ENCODE measurements around the gene HSF5. TPM values are rescaled to one million over a fixed set of nuclear protein-coding genes. Genes with fewer than 3 reads are reported as not detected.

HSF5 gene
- total RNA-seq, 1 experiment from 2014 or later: not detected

- Histone ChIP-seq H2AFZ (ENCODE audit: low read length) (no peak overlapping the region), H3K9me3 (ENCODE audit: low read length) (no peaks in the 10 kb centered on the region), H3K4me2 (ENCODE audit: low read length) (no peak overlapping the region), H3K27ac (ENCODE audit: low read length) (no peak overlapping the region), H3K4me3 (ENCODE audit: low read length) (no peak overlapping the region), H3K9ac (ENCODE audit: low read length) (no peak overlapping the region), H3K27me3 (ENCODE audit: low read length) (no peaks in the 10 kb centered on the region), H3K36me3 (ENCODE audit: low read depth, low read length) (no peaks in the 10 kb centered on the region), H3F3A (ENCODE audit: low read length, unreplicated experiment) (no peaks in the 10 kb centered on the region), H3K79me2 (ENCODE audit: low read length) (peaks cover 24% of the 10 kb centered on the region), H4K20me1 (ENCODE audit: low read length) (no peaks in the 10 kb centered on the region), H3K4me1 (ENCODE audit: insufficient read depth, low read length) (peaks cover 35% of the 10 kb centered on the region), H3K9me2 (replicated peaks; ENCODE audit: low read length) (no peaks in the 10 kb centered on the region)
- CTCF ChIA-PET: no interaction called here
- DNase-seq (no peak), ATAC-seq (no peak)
- POLR2A ChIA-PET (ENCODE audit: unreplicated experiment): no interaction called here
- TF ChIP-seq EZH2 (IDR thresholded peaks at IDR 0.05; ENCODE audit: low read length, unreplicated experiment) (no peak), EZH2phosphoT487 (IDR thresholded peaks at IDR 0.05; ENCODE audit: borderline replicate concordance, low read length) (no peak)
- TF ChIP-seq, protein P1, sequence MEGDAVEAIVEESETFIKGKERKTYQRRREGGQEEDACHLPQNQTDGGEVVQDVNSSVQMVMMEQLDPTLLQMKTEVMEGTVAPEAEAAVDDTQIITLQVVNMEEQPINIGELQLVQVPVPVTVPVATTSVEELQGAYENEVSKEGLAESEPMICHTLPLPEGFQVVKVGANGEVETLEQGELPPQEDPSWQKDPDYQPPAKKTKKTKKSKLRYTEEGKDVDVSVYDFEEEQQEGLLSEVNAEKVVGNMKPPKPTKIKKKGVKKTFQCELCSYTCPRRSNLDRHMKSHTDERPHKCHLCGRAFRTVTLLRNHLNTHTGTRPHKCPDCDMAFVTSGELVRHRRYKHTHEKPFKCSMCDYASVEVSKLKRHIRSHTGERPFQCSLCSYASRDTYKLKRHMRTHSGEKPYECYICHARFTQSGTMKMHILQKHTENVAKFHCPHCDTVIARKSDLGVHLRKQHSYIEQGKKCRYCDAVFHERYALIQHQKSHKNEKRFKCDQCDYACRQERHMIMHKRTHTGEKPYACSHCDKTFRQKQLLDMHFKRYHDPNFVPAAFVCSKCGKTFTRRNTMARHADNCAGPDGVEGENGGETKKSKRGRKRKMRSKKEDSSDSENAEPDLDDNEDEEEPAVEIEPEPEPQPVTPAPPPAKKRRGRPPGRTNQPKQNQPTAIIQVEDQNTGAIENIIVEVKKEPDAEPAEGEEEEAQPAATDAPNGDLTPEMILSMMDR (conservative IDR thresholded peaks at IDR 0.05; ENCODE audit: low read depth, low read length): no peak
- BruUV-seq (replicated peaks): no TSS peak
- intact Hi-C loops (cut with micrococcal nuclease): no loop called here
These were observed 78.8 kb downstream of the HSF5 start for GRCh38 chr17:58409432-58409831.

GRCh38 chr17:58403311-58403710, 84.9 kb downstream of the HSF5 start:
- no TSS peak for BruUV-seq (replicated peaks)
- Histone ChIP-seq H3K36me3 (ENCODE audit: low read depth, low read length) (no peaks in the 10 kb centered on the region), H3K9me2 (replicated peaks; ENCODE audit: low read length) (no peaks in the 10 kb centered on the region), H3K79me2 (ENCODE audit: low read length) (no peaks in the 10 kb centered on the region), H3K9me3 (ENCODE audit: low read length) (no peaks in the 10 kb centered on the region), H3F3A (ENCODE audit: low read length, unreplicated experiment) (no peaks in the 10 kb centered on the region), H3K4me2 (ENCODE audit: low read length) (no peak overlapping the region), H2AFZ (ENCODE audit: low read length) (no peak overlapping the region), H3K27ac (ENCODE audit: low read length) (no peak overlapping the region), H3K9ac (ENCODE audit: low read length) (no peak overlapping the region), H3K4me1 (ENCODE audit: insufficient read depth, low read length) (peaks cover 37% of the 10 kb centered on the region), H3K27me3 (ENCODE audit: low read length) (no peaks in the 10 kb centered on the region), H4K20me1 (ENCODE audit: low read length) (no peaks in the 10 kb centered on the region), H3K4me3 (ENCODE audit: low read length) (no peak overlapping the region)
- DNase-seq (no peak), ATAC-seq (no peak)
- CTCF ChIA-PET: no interaction called here
- POLR2A ChIA-PET (ENCODE audit: unreplicated experiment): no interaction called here
- intact Hi-C loops (cut with micrococcal nuclease): no loop called here
- TF ChIP-seq EZH2 (IDR thresholded peaks at IDR 0.05; ENCODE audit: low read length, unreplicated experiment): no peak
- TF ChIP-seq, protein P1 (conservative IDR thresholded peaks at IDR 0.05; ENCODE audit: low read depth, low read length): no peak
- no peak for TF ChIP-seq EZH2phosphoT487 (IDR thresholded peaks at IDR 0.05; ENCODE audit: borderline replicate concordance, low read length)

DNA sequence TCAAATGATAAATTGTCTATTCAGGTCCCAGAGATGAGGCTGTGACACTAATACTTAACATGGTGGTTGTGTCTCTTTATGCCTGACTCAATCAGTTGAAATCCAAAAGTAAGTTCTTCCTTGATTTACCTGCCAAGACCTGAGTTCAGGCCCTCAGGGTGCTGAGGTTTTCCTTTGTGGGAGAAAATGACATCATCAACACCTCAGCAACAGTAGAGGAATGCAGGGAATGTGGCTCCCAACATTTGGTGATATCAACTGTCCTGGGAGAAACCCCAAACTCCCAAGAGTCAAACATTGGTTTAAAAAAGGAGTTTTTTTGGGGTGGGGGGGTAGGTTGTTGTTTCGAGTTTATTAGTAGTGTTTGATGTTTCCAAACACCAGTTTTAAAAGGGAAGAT, 85.5 kb downstream of the HSF5 start:
- no TSS peak for BruUV-seq (replicated peaks)
- TF ChIP-seq, protein P1 (conservative IDR thresholded peaks at IDR 0.05; ENCODE audit: low read depth, low read length): no peak
- no peak for TF ChIP-seq EZH2 (IDR thresholded peaks at IDR 0.05; ENCODE audit: low read length, unreplicated experiment)
- CTCF ChIA-PET: no interaction called here
- H3K27me3 ChIP-seq (ENCODE audit: low read length): no peaks in the 10 kb centered on the region
- no peak overlapping the region for H3K4me3 ChIP-seq (ENCODE audit: low read length)
- DNase-seq: peak; percentile 71
- H3K27ac ChIP-seq (ENCODE audit: low read length): no peak overlapping the region
- H3K4me1 ChIP-seq (ENCODE audit: insufficient read depth, low read length): peaks cover 37% of the 10 kb centered on the region
- no peak overlapping the region for H3K9ac ChIP-seq (ENCODE audit: low read length)
- H3F3A ChIP-seq (ENCODE audit: low read length, unreplicated experiment): no peaks in the 10 kb centered on the region
- H3K9me2 ChIP-seq (replicated peaks; ENCODE audit: low read length): no peaks in the 10 kb centered on the region
- no peak overlapping the region for H2AFZ ChIP-seq (ENCODE audit: low read length)
- H3K9me3 ChIP-seq (ENCODE audit: low read length): no peaks in the 10 kb centered on the region
- no peak for ATAC-seq
- POLR2A ChIA-PET (ENCODE audit: unreplicated experiment): no interaction called here
- H3K79me2 ChIP-seq (ENCODE audit: low read length): no peaks in the 10 kb centered on the region
- intact Hi-C loops (cut with micrococcal nuclease): no loop called here
- H3K4me2 ChIP-seq (ENCODE audit: low read length): peak overlapping the region; percentile 56
- H3K36me3 ChIP-seq (ENCODE audit: low read depth, low read length): no peaks in the 10 kb centered on the region
- H4K20me1 ChIP-seq (ENCODE audit: low read length): no peaks in the 10 kb centered on the region
